NCI-H128 (cell line): ENCODE data around the gene TRIAP1.
A peak's percentile ranks its signal among the peaks of the same experiment; 100 is the strongest.
"Not testable (repeated sequence)": the region's sequence is repeated elsewhere in the genome, so short reads cannot be mapped to it uniquely, and the experiment has no call there.

Source experiments
- DNase-seq: peaks from one replicate; lab custom pipeline; 2025; ENCODE audit not compliant: unreplicated experiment; lab: John Stamatoyannopoulos, UW

Gene TRIAP1

GRCh38 chr12:120445911-120446843, at the start of gene TRIAP1, which contains the start of gene GATC:
Gene TRIAP1 (minus strand): TSS chr12:120446384. CDS start chr12:120446372, 12 bp downstream.
Gene GATC (plus strand): TSS chr12:120446444. CDS start chr12:120446481, 37 bp downstream.
- peak; percentile 60 for DNase-seq

- no peak for DNase-seq
These were observed 49.1 kb upstream of the TRIAP1 start for GRCh38 chr12:120495186-120495730.

- DNase-seq, result no peak
These were observed 44.8 kb upstream of the TRIAP1 start for GRCh38 chr12:120490833-120491512.

GRCh38 chr12:120490325-120490724, 44.1 kb upstream of the TRIAP1 start:
- no peak for DNase-seq

- DNase-seq, result no peak
These were observed 42.8 kb upstream of the TRIAP1 start for GRCh38 chr12:120489018-120489417.

- no peak for DNase-seq
These were observed 42.0 kb upstream of the TRIAP1 start for GRCh38 chr12:120488057-120488640.

- DNase-seq, result not testable (repeated sequence)
These were observed 41.4 kb upstream of the TRIAP1 start for GRCh38 chr12:120487552-120487951.

- DNase-seq, result no peak
These were observed 40.0 kb upstream of the TRIAP1 start for GRCh38 chr12:120485961-120486881.

- no peak for DNase-seq
These were observed 37.4 kb upstream of the TRIAP1 start for GRCh38 chr12:120483621-120484020.

- no peak for DNase-seq
These were observed 35.0 kb upstream of the TRIAP1 start for GRCh38 chr12:120481022-120481767.

- no peak for DNase-seq
These were observed 34.0 kb upstream of the TRIAP1 start for GRCh38 chr12:120480211-120480610.

- no peak for DNase-seq
These were observed 33.3 kb upstream of the TRIAP1 start for GRCh38 chr12:120479458-120479857.

GRCh38 chr12:120475643-120476042, 29.5 kb upstream of the TRIAP1 start:
- DNase-seq, result no peak

GRCh38 chr12:120474616-120474960, 28.4 kb upstream of the TRIAP1 start:
- no peak for DNase-seq

- DNase-seq, result no peak
These were observed 27.8 kb upstream of the TRIAP1 start for GRCh38 chr12:120473807-120474615.

- no peak for DNase-seq
These were observed 26.3 kb upstream of the TRIAP1 start for GRCh38 chr12:120472521-120472920.

GRCh38 chr12:120470150-120470784, 24.1 kb upstream of the TRIAP1 start:
- DNase-seq, result no peak

- DNase-seq, result peak; percentile 93
These were observed 23.4 kb upstream of the TRIAP1 start, which contains the start of gene SRSF9 for GRCh38 chr12:120469450-120470149. Gene SRSF9 (minus strand): TSS chr12:120469748. CDS start chr12:120469609, 139 bp downstream.
